Keratinocyte (primary cell): Measurements from ENCODE around the gene PTPRT. TPM values are rescaled to one million over a fixed set of nuclear protein-coding genes. Genes with fewer than 3 reads are reported as not detected.

ENCODE experiments used
- DNase-seq: peaks from one replicate; pipeline ENCODE4 v3.0.0-alpha.2; 2011; ENCODE audit warnings: low read depth, missing footprints, low spot score
- FAIRE-seq: peaks from 2 replicates; lab custom pipeline; 2011; peaks lifted over from hg19 to GRCh38; lab: Jason Lieb, UNC
- H2AFZ ChIP-seq: 2 replicates; pipeline ENCODE4 v1.6.0; 2012; ENCODE audit warnings: low read length, control low read depth, inconsistent platforms; ENCODE audit not compliant: control insufficient read depth
- H3K27ac ChIP-seq: 2 replicates; pipeline ENCODE4 v1.5.1; 2011; ENCODE audit warnings: low read length; ENCODE audit not compliant: control insufficient read depth, insufficient read depth
- H3K27me3 ChIP-seq: 3 replicates; pipeline ENCODE4 v1.6.0; 2011; ENCODE audit warnings: low read length; ENCODE audit not compliant: control insufficient read depth, insufficient read depth; ENCODE audit errors: extremely low read depth
- H3K36me3 ChIP-seq, 2 experiments: 2 replicates in 1 of 2; 3 replicates in 1 of 2; pipeline ENCODE4 v1.5.1; 2011; ENCODE audit warnings: low read length in 2 of 2, mild to moderate bottlenecking in 1 of 2; ENCODE audit not compliant: control insufficient read depth in 2 of 2, insufficient read depth in 2 of 2; ENCODE audit errors: extremely low read depth in 1 of 2
- H3K4me1 ChIP-seq: 3 replicates; pipeline ENCODE4 v1.5.1; 2011; ENCODE audit warnings: low read length; ENCODE audit not compliant: control insufficient read depth, insufficient read depth; ENCODE audit errors: extremely low read depth
- H3K4me2 ChIP-seq: 3 replicates; pipeline ENCODE4 v1.6.0; 2011; ENCODE audit warnings: low read depth, low read length; ENCODE audit not compliant: control insufficient read depth, insufficient read depth; ENCODE audit errors: extremely low read depth
- H3K4me3 ChIP-seq, 3 experiments: fragments of 200-600 bp in 1 of 3; sonication (generic) in 1 of 3; 2 replicates in 2 of 3; 3 replicates in 1 of 3; pipeline ENCODE4 v1.5.1; 2011 to 2016; ENCODE audit warnings: low read length in 3 of 3, mild to moderate bottlenecking in 3 of 3, control low read depth in 2 of 3, inconsistent platforms in 1 of 3, low read depth in 1 of 3, mixed read lengths in 1 of 3, mixed run types in 1 of 3, moderate library complexity in 1 of 3; ENCODE audit not compliant: control insufficient read depth in 2 of 3, insufficient read depth in 2 of 3; ENCODE audit errors: extremely low read depth in 1 of 3
- H3K79me2 ChIP-seq: 2 replicates; pipeline ENCODE4 v1.6.0; 2012; ENCODE audit warnings: low read length; ENCODE audit not compliant: control insufficient read depth, insufficient read depth
- H3K9ac ChIP-seq: 3 replicates; pipeline ENCODE4 v1.6.0; 2011; ENCODE audit warnings: low read length; ENCODE audit not compliant: control insufficient read depth, insufficient read depth; ENCODE audit errors: extremely low read depth
- H3K9me1 ChIP-seq: 3 replicates; pipeline ENCODE4 v1.6.0; 2011; ENCODE audit warnings: low read length; ENCODE audit not compliant: control insufficient read depth, insufficient read depth; ENCODE audit errors: extremely low read depth
- H3K9me3 ChIP-seq: 2 replicates; pipeline ENCODE4 v1.5.1; 2012; ENCODE audit warnings: low read depth, low read length; ENCODE audit not compliant: control insufficient read depth
- H4K20me1 ChIP-seq: 3 replicates; pipeline ENCODE4 v1.6.0; 2011; ENCODE audit warnings: low read length; ENCODE audit not compliant: control insufficient read depth, insufficient read depth; ENCODE audit errors: extremely low read depth
- EZH2 ChIP-seq: IDR thresholded peaks from one replicate; pipeline ENCODE4 v1.6.1; 2012; ENCODE audit warnings: inconsistent platforms, mild to moderate bottlenecking, low read length, moderate library complexity
- dilution Hi-C: fragments of 300-500 bp; cut with MboI; formaldehyde crosslinking; loops from one replicate; pipeline ENCODE4 v1.7.0; 2020; ENCODE audit warnings: low sequenced_read_pairs; ENCODE audit not compliant: extremely low pct_ligation_motif_present
- polyA plus RNA-seq, 5 experiments: library from polyadenylated mRNA; depleted of rRNA in 3 of 5; stranded (reverse) in 3 of 5; stranded (forward) in 1 of 5; unstranded in 1 of 5; fragments of >200 nt; gene quantifications; 1 replicate in 1 of 5; 2 replicates in 3 of 5; 3 replicates in 1 of 5; pipeline versions ENCODE4 v1.2.1 to v1.2.3, GENCODE V29; 2011 to 2012; ENCODE audit warnings: missing spikeins in 2 of 5, low read depth in 1 of 5, low replicate concordance in 1 of 5
- TF ChIP-seq, protein P1 (sequence below), 3 experiments: IDR thresholded peaks in 1 of 3; conservative IDR thresholded peaks in 1 of 3; optimal IDR thresholded peaks in 1 of 3; 2 replicates in 2 of 3; 3 replicates in 1 of 3; pipeline versions ENCODE3 to v1.5.1; 2011; ENCODE audit warnings: low read length in 3 of 3, mild to moderate bottlenecking in 3 of 3, moderate library complexity in 2 of 3, control low read depth in 1 of 3, inconsistent platforms in 1 of 3; ENCODE audit not compliant: insufficient read depth in 2 of 3; ENCODE audit errors: extremely low read depth in 1 of 3

The PTPRT gene
- polyA plus RNA-seq, 1 donor (not counting 4 experiments of a cell fraction or from before 2014, with no cell fraction given), result not detected

DNA sequence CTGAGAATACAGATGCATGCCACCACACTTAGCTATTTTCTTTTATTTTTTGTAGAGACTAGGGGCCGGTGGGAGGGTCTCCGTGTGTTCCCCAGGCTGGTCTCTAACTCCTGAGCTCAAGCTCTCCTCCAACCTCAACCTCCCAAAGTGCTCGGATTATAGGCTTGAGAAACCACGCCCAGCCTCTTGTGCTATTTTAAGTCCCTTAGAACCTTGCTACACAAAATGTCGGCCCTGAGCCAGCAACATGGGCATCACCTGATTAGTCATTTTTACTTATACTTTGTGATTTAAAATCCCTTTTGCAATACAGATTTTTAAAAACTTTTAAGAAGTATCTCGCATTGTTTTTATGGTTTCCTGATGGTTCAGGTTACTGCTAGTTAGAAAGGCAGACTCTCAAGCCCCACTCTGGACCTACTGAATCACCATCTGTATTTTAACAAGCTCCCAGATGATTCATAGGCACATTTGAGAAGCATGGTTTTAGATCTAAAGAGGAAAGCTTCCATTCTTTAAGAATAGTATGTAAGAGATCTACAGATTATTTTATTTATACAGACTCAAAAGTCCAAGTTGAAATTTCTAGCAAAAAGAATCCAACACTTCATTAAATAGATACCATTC, 186.3 kb downstream of the PTPRT start:
- no peak overlapping the region for H3K4me3 ChIP-seq
- FAIRE-seq, result no peak

DNA sequence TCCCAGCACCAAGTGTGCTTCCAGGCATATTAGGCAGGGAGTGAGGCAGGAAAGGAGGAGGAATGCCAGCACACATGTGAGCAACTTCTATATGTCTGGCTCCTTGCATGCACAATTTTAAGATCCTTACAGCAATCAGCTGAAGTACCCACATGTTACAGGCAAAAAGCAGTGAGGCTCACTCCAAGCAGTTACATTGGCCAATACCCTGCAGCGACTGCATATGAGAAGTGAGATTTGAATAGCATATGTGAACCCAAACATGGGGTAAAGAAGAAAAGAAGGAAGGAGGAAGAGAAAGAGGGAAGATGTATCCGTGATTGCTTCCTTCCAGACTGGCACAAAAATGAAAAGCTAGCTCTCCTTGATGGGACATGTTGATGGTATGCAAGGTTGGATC, 193.6 kb downstream of the PTPRT start:
- DNase-seq (no peak), FAIRE-seq (no peak)
- TF ChIP-seq, protein P1, sequence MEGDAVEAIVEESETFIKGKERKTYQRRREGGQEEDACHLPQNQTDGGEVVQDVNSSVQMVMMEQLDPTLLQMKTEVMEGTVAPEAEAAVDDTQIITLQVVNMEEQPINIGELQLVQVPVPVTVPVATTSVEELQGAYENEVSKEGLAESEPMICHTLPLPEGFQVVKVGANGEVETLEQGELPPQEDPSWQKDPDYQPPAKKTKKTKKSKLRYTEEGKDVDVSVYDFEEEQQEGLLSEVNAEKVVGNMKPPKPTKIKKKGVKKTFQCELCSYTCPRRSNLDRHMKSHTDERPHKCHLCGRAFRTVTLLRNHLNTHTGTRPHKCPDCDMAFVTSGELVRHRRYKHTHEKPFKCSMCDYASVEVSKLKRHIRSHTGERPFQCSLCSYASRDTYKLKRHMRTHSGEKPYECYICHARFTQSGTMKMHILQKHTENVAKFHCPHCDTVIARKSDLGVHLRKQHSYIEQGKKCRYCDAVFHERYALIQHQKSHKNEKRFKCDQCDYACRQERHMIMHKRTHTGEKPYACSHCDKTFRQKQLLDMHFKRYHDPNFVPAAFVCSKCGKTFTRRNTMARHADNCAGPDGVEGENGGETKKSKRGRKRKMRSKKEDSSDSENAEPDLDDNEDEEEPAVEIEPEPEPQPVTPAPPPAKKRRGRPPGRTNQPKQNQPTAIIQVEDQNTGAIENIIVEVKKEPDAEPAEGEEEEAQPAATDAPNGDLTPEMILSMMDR (optimal IDR thresholded peaks at IDR 0.05 in 1 of 3, IDR thresholded peaks at IDR 0.05 in 1 of 3, conservative IDR thresholded peaks at IDR 0.05 in 1 of 3; ENCODE audit: extremely low read depth in 1 of 3, insufficient read depth in 2 of 3, low read length in 3 of 3), result no peak
- TF ChIP-seq EZH2, result no peak
- no peak overlapping the region for H2AFZ ChIP-seq
- H3K27me3 ChIP-seq, result no peaks in the 10 kb centered on the region
- H3K4me2 ChIP-seq, result no peak overlapping the region
- no peaks in the 10 kb centered on the region for H3K36me3 ChIP-seq
- H3K9me1 ChIP-seq, result no peaks in the 10 kb centered on the region
- no peak overlapping the region for H3K9ac ChIP-seq
- dilution Hi-C loops, result no loop called here
- no peak overlapping the region for H3K4me3 ChIP-seq
- no peaks in the 10 kb centered on the region for H3K4me1 ChIP-seq
- H3K79me2 ChIP-seq, result no peaks in the 10 kb centered on the region
- H4K20me1 ChIP-seq, result no peaks in the 10 kb centered on the region
- no peak overlapping the region for H3K27ac ChIP-seq
- H3K9me3 ChIP-seq, result no peaks in the 10 kb centered on the region

More for the DNA sequence above, 186.3 kb downstream of the PTPRT start:
- H3K27me3 ChIP-seq, result no peaks in the 10 kb centered on the region
- H3K4me2 ChIP-seq, result no peak overlapping the region
- no peaks in the 10 kb centered on the region for H3K4me1 ChIP-seq
- no peak overlapping the region for H3K9ac ChIP-seq
- H3K79me2 ChIP-seq, result no peaks in the 10 kb centered on the region
- DNase-seq, result no peak
- TF ChIP-seq, protein P1 (optimal IDR thresholded peaks at IDR 0.05 in 1 of 3, IDR thresholded peaks at IDR 0.05 in 1 of 3, conservative IDR thresholded peaks at IDR 0.05 in 1 of 3; ENCODE audit: extremely low read depth in 1 of 3, insufficient read depth in 2 of 3, low read length in 3 of 3), result no peak
- TF ChIP-seq EZH2, result no peak
- H3K36me3 ChIP-seq, result no peaks in the 10 kb centered on the region
- H3K27ac ChIP-seq, result no peak overlapping the region
- no peak overlapping the region for H2AFZ ChIP-seq
- dilution Hi-C loops, result no loop called here
- H4K20me1 ChIP-seq, result no peaks in the 10 kb centered on the region
- no peaks in the 10 kb centered on the region for H3K9me1 ChIP-seq
- no peaks in the 10 kb centered on the region for H3K9me3 ChIP-seq
